ENCODE measurements around the gene SAMD4B. TPM values are rescaled to one million over a fixed set of nuclear protein-coding genes. Genes with fewer than 3 reads are reported as not detected.

SAMD4B gene
- total and polyA plus RNA-seq, 4 donors, result 77.6 to 103 (median 86.8) TPM

- H3K36me3 ChIP-seq (ENCODE audit: control insufficient read depth in 4 of 4, insufficient read depth in 4 of 4, low read length in 4 of 4), result peaks cover 0 to 14% (median 0%) of the 10 kb centered on the region in 4 donors
- H3K4me3 ChIP-seq, result no peak overlapping the region
- TF ChIP-seq CTCF (IDR thresholded peaks at IDR 0.05; ENCODE audit: control extremely low read depth, extremely low read depth), result no peak
- no peaks in the 10 kb centered on the region for H3K9me3 ChIP-seq (ENCODE audit: control insufficient read depth in 4 of 4, insufficient read depth in 3 of 4, low read length in 3 of 4)
- H3K27ac ChIP-seq (ENCODE audit: low read depth in 1 of 2, low read length in 1 of 2), result no peak overlapping the region
- H3K4me1 ChIP-seq (ENCODE audit: control insufficient read depth in 5 of 5, insufficient read depth in 5 of 5, low read length in 5 of 5), result peaks cover 0 to 3% (median 0%) of the 10 kb centered on the region in 5 donors
- H3K9ac ChIP-seq (ENCODE audit: insufficient read depth in 1 of 2, low read length in 2 of 2), result no peak overlapping the region
- ATAC-seq (ENCODE audit: insufficient read depth, low FRiP score) (no peak), DNase-seq (no peak)
- WGBS, 2 donors, result 96% methylated on average over 64 of the region's 64 CpGs
- H3K27me3 ChIP-seq (ENCODE audit: control insufficient read depth in 3 of 3, insufficient read depth in 3 of 3, low read length in 2 of 3), result no peaks in the 10 kb centered on the region
Observed at GRCh38 chr19:39314016-39314728, 28.0 kb upstream of the SAMD4B start.

GRCh38 chr19:39315933-39316332 lies 26.3 kb upstream of the SAMD4B start:
- Histone ChIP-seq H3K36me3 (ENCODE audit: control insufficient read depth in 4 of 4, insufficient read depth in 4 of 4, low read length in 4 of 4) (peaks cover 0 to 13% (median 0%) of the 10 kb centered on the region in 4 donors), H3K27ac (ENCODE audit: low read depth in 1 of 2, low read length in 1 of 2) (no peak overlapping the region), H3K27me3 (ENCODE audit: control insufficient read depth in 3 of 3, insufficient read depth in 3 of 3, low read length in 2 of 3) (no peaks in the 10 kb centered on the region), H3K9me3 (ENCODE audit: control insufficient read depth in 4 of 4, insufficient read depth in 3 of 4, low read length in 3 of 4) (no peaks in the 10 kb centered on the region), H3K9ac (ENCODE audit: insufficient read depth in 1 of 2, low read length in 2 of 2) (no peak overlapping the region), H3K4me3 (no peak overlapping the region), H3K4me1 (ENCODE audit: control insufficient read depth in 5 of 5, insufficient read depth in 5 of 5, low read length in 5 of 5) (peaks cover 0 to 10% (median 3%) of the 10 kb centered on the region in 5 donors)
- 98 to 100% methylated on average over 1 of the region's 1 CpG for WGBS, 2 donors
- no peak for TF ChIP-seq CTCF (IDR thresholded peaks at IDR 0.05; ENCODE audit: control extremely low read depth, extremely low read depth)
- ATAC-seq (ENCODE audit: insufficient read depth, low FRiP score), result no peak
- DNase-seq, result no peak

GRCh38 chr19:39316627-39317321 lies 25.4 kb upstream of the SAMD4B start:
- Histone ChIP-seq H3K36me3 (ENCODE audit: control insufficient read depth in 4 of 4, insufficient read depth in 4 of 4, low read length in 4 of 4) (peaks cover 0 to 13% (median 0%) of the 10 kb centered on the region in 4 donors), H3K9ac (ENCODE audit: insufficient read depth in 1 of 2, low read length in 2 of 2) (no peak overlapping the region), H3K4me1 (ENCODE audit: control insufficient read depth in 5 of 5, insufficient read depth in 5 of 5, low read length in 5 of 5) (peaks cover 0 to 10% (median 3%) of the 10 kb centered on the region in 5 donors), H3K4me3 (no peak overlapping the region), H3K27me3 (ENCODE audit: control insufficient read depth in 3 of 3, insufficient read depth in 3 of 3, low read length in 2 of 3) (no peaks in the 10 kb centered on the region), H3K27ac (ENCODE audit: low read depth in 1 of 2, low read length in 1 of 2) (no peak overlapping the region), H3K9me3 (ENCODE audit: control insufficient read depth in 4 of 4, insufficient read depth in 3 of 4, low read length in 3 of 4) (no peaks in the 10 kb centered on the region)
- DNase-seq (no peak), ATAC-seq (ENCODE audit: insufficient read depth, low FRiP score) (no peak)
- 90 to 94% methylated on average over 12 of the region's 12 CpGs for WGBS, 2 donors
- no peak for TF ChIP-seq CTCF (IDR thresholded peaks at IDR 0.05; ENCODE audit: control extremely low read depth, extremely low read depth)
